Endothelial cell of umbilical vein (primary cell): ENCODE measurements around the gene SLC5A2. TPM values are rescaled to one million over a fixed set of nuclear protein-coding genes. Genes with fewer than 3 reads are reported as not detected.
A peak's percentile ranks its signal among the peaks of the same experiment; 100 is the strongest.

Experiments
- Bru-seq: library from RNA; stranded (reverse); fragments of 400-500 nt; gene quantifications from one replicate; lab custom pipeline; 2021; lab: Mats Ljungman, UMichigan
- BruChase-seq, 2 experiments: library from RNA; stranded (reverse); fragments of 400-500 nt; gene quantifications; one replicate each; lab custom pipeline; 2021; lab: Mats Ljungman, UMichigan
- BruUV-seq: library from RNA; stranded (reverse); fragments of 400-500 nt; replicated peaks from 2 replicates; lab custom pipeline; 2021; lab: Mats Ljungman, UMichigan
- CTCF ChIA-PET: fragments of 300-600, 350-600 bp; sonication (Branson Sonifier 250); formaldehyde crosslinking; loops from one replicate; lab custom pipeline; 2021; ENCODE audit warnings: antibody characterized with exemption, inconsistent platforms; lab: Charles Lee
- POLR2A ChIA-PET: fragments of 300-600, 350-600 bp; sonication (Branson Sonifier 250); formaldehyde crosslinking; loops from one replicate; lab custom pipeline; 2021; ENCODE audit warnings: antibody characterized with exemption, inconsistent platforms; lab: Charles Lee
- DNase-seq: peaks from one replicate; pipeline ENCODE4 v3.0.0-alpha.2; 2011; ENCODE audit warnings: low read depth, low spot score
- FAIRE-seq: peaks from 2 replicates; lab custom pipeline; 2011; peaks lifted over from hg19 to GRCh38; lab: Jason Lieb, UNC
- H2AFZ ChIP-seq: 2 replicates; pipeline ENCODE4 v1.6.0; 2012; ENCODE audit warnings: low read depth, low read length, control low read depth, inconsistent platforms
- H3K27ac ChIP-seq: 2 replicates; pipeline ENCODE4 v1.5.1; 2011; ENCODE audit warnings: low read depth, mild to moderate bottlenecking, control low read depth, low read length, moderate library complexity; ENCODE audit not compliant: insufficient read depth
- H3K27me3 ChIP-seq, 2 experiments: 2 replicates each; pipeline versions ENCODE4 v1.6.0 to v1.6.1; 2011; ENCODE audit warnings: low read length in 2 of 2, mixed read lengths in 1 of 2; ENCODE audit not compliant: control insufficient read depth in 2 of 2, insufficient read depth in 2 of 2
- H3K36me3 ChIP-seq, 2 experiments: 2 replicates in 1 of 2; 3 replicates in 1 of 2; pipeline ENCODE4 v1.5.1; 2011; ENCODE audit warnings: low read length in 2 of 2, mild to moderate bottlenecking in 1 of 2, moderate library complexity in 1 of 2; ENCODE audit not compliant: control insufficient read depth in 2 of 2, insufficient read depth in 2 of 2; ENCODE audit errors: extremely low read depth in 1 of 2
- H3K4me1 ChIP-seq: 3 replicates; pipeline ENCODE4 v1.5.1; 2011; ENCODE audit warnings: mild to moderate bottlenecking, low read length; ENCODE audit not compliant: control insufficient read depth, insufficient read depth; ENCODE audit errors: extremely low read depth
- H3K4me2 ChIP-seq: 2 replicates; pipeline ENCODE4 v1.6.1; 2011; ENCODE audit warnings: low read length, control low read depth, mixed read lengths; ENCODE audit not compliant: insufficient read depth
- H3K4me3 ChIP-seq, 3 experiments: fragments of 200-600 bp in 1 of 3; sonication (generic), shearing (Covaris generic) in 1 of 3; replicated peaks in 1 of 3; 2 replicates each; pipeline ENCODE4 v1.5.1; 2011 to 2016; ENCODE audit warnings: control low read depth in 3 of 3, low read length in 3 of 3, mild to moderate bottlenecking in 2 of 3, inconsistent platforms in 1 of 3, low read depth in 1 of 3, moderate library complexity in 1 of 3; ENCODE audit not compliant: insufficient read depth in 1 of 3
- H3K79me2 ChIP-seq: 2 replicates; pipeline ENCODE4 v1.6.0; 2012; ENCODE audit warnings: low read length, inconsistent platforms; ENCODE audit not compliant: control insufficient read depth, insufficient read depth
- H3K9ac ChIP-seq: replicated peaks from 2 replicates; pipeline ENCODE3; 2011; ENCODE audit warnings: low read length, control low read depth; ENCODE audit not compliant: insufficient read depth; ENCODE audit errors: extremely low read depth
- H3K9me1 ChIP-seq: replicated peaks from 3 replicates; pipeline ENCODE4 v1.6.0; 2011; ENCODE audit warnings: mild to moderate bottlenecking, low read length; ENCODE audit not compliant: control insufficient read depth, insufficient read depth; ENCODE audit errors: extremely low read depth
- H3K9me3 ChIP-seq: replicated peaks from 2 replicates; pipeline ENCODE4 v1.5.1; 2012; ENCODE audit warnings: low read length, inconsistent platforms; ENCODE audit not compliant: control insufficient read depth, insufficient read depth
- H4K20me1 ChIP-seq: replicated peaks from 2 replicates; pipeline ENCODE3; 2011; ENCODE audit warnings: mild to moderate bottlenecking, low read length; ENCODE audit not compliant: control insufficient read depth, insufficient read depth; ENCODE audit errors: extremely low read depth
- EZH2 ChIP-seq: IDR thresholded peaks from 2 replicates; pipeline ENCODE4 v1.6.1; 2012; ENCODE audit warnings: borderline replicate concordance, low read depth, mild to moderate bottlenecking, moderate library complexity, low read length, inconsistent platforms; ENCODE audit not compliant: severe bottlenecking
- FOS ChIP-seq: IDR thresholded peaks from 2 replicates; pipeline ENCODE4 v1.6.1; 2011; ENCODE audit warnings: mild to moderate bottlenecking, low read length, moderate library complexity, borderline replicate concordance; ENCODE audit not compliant: insufficient read depth
- GATA2 ChIP-seq: IDR thresholded peaks from 2 replicates; pipeline ENCODE4 v1.7.0; 2011; ENCODE audit warnings: low read depth, mild to moderate bottlenecking, moderate library complexity, mixed read lengths, low read length; ENCODE audit not compliant: insufficient read length, insufficient read depth
- MYC ChIP-seq: IDR thresholded peaks from one replicate; pipeline ENCODE4 v1.6.1; 2011; ENCODE audit warnings: mild to moderate bottlenecking, low read depth, low read length
- POLR2AphosphoS5 ChIP-seq: IDR thresholded peaks from 2 replicates; pipeline ENCODE4 v1.6.1; 2012; ENCODE audit warnings: low read depth, mild to moderate bottlenecking, control low read depth, low read length, moderate library complexity; ENCODE audit not compliant: insufficient read depth
- dilution Hi-C: fragments of 300-500 bp; cut with MboI; formaldehyde crosslinking; loops from one replicate; pipeline ENCODE4 v1.15.0; 2019; ENCODE audit warnings: low sequenced_read_pairs; ENCODE audit not compliant: extremely low pct_ligation_motif_present
- intact Hi-C: fragments of 100-400 bp; cut with micrococcal nuclease; formaldehyde crosslinking; loops from one replicate; pipeline ENCODE4 v1.10.0; 2022
- long read RNA-seq: library from polyadenylated mRNA; stranded (forward); transcript quantifications from one replicate; pipeline ENCODE4 v2.0.0, GENCODE V29; 2021
- polyA minus RNA-seq, 3 experiments: library from RNA; depleted of rRNA, polyadenylated mRNA; stranded (reverse); fragments of >200 nt; gene quantifications; 1 replicate in 1 of 3; 2 replicates in 2 of 3; pipeline ENCODE4 v1.2.3, GENCODE V29; 2011
- polyA plus RNA-seq, 4 experiments: library from polyadenylated mRNA; depleted of rRNA in 3 of 4; stranded (reverse) in 3 of 4; unstranded in 1 of 4; fragments of >200 nt; gene quantifications; 2 replicates each; pipeline versions ENCODE4 v1.2.1 to v1.2.3, GENCODE V29; 2011 to 2012; ENCODE audit warnings: missing spikeins in 1 of 4
- total RNA-seq: library from RNA; stranded (reverse); gene quantifications from 2 replicates; pipeline ENCODE4 v1.2.3, GENCODE V29; 2021

The SLC5A2 gene
- not detected in 2 replicates for total RNA-seq
- 0.03 TPM in 1 of 2 replicates, not detected in the other for polyA plus RNA-seq
- polyA plus RNA-seq (2011; cell fraction: cytosol; rRNA removed) = not detected in 2 replicates
- 0.04 TPM in 1 of 2 replicates, not detected in the other for polyA plus RNA-seq (2011; cell fraction: nucleus; rRNA removed)
- polyA plus RNA-seq (2012) = 0.23 and 5.9 TPM in 2 replicates
- polyA minus RNA-seq = 0.27 TPM in 1 of 2 replicates, not detected in the other
- not detected for polyA minus RNA-seq (2011; cell fraction: cytosol; rRNA and poly(A)+ RNA removed)
- polyA minus RNA-seq (2011; cell fraction: nucleus; rRNA and poly(A)+ RNA removed) = not detected in 2 replicates
- Bru-seq, nascent RNA = not detected
- percentile 20 among the genes with signal in this experiment for BruChase-seq, experiment 1, labeled RNA remaining after a 6-hour chase
- BruChase-seq, experiment 2, labeled RNA remaining after a 2-hour chase = percentile 20 among the genes with signal in this experiment
- long read RNA-seq = 0 reads

DNA sequence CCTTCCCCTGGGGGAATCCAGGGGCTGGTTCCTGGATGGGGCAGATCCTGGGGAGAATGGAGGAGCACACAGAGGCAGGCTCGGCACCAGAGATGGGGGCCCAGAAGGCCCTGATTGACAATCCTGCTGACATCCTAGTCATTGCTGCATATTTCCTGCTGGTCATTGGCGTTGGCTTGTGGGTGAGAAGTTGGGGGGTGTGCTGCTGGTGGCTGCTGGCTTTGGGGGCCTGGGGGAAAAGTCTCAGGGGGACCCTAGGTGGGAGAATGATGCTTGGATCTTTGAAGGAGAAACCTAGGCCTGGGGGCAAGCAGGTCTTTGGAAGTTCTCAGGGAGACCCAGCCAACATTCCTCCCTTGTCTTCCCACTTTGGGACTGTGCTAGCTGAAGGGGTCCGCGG, at the start of gene SLC5A2:
TSS of gene SLC5A2 (plus strand) at position 43 of the 400 bp plus-strand sequence. CDS start at position 57, 14 bp downstream.
- H3K9ac ChIP-seq = no peak within 1 kb of the TSS
- no peak within 1 kb of the TSS for H2AFZ ChIP-seq
- TF ChIP-seq MYC = no peak
- TF ChIP-seq EZH2 = no peak
- TF ChIP-seq GATA2 = no peak
- no peak for TF ChIP-seq POLR2AphosphoS5
- TF ChIP-seq FOS = no peak
- no peaks in the 10 kb centered on the region for H3K9me1 ChIP-seq
- H3K4me1 ChIP-seq = peaks cover 16% of the 10 kb centered on the region
- dilution Hi-C loops (no loop called here), intact Hi-C loops (no loop called here)
- CTCF ChIA-PET = no interaction called here
- peaks cover 3 to 13% of the 10 kb centered on the region in 2 experiments for H3K27me3 ChIP-seq
- FAIRE-seq (no peak), DNase-seq (no peak)
- H4K20me1 ChIP-seq = no peaks in the 10 kb centered on the region
- no peak within 1 kb of the TSS for H3K27ac ChIP-seq
- H3K36me3 ChIP-seq = peaks cover 0 to 4% of the 10 kb centered on the region in 2 experiments
- H3K9me3 ChIP-seq = no peaks in the 10 kb centered on the region
- H3K4me3 ChIP-seq = no peak within 1 kb of the TSS
- H3K79me2 ChIP-seq = no peaks in the 10 kb centered on the region
- POLR2A ChIA-PET = no interaction called here
- BruUV-seq = no TSS peak
- H3K4me2 ChIP-seq = no peak within 1 kb of the TSS
